Breast epithelium (tissue), 4 donors: ENCODE measurements around the gene CLPX. TPM values are rescaled to one million over a fixed set of nuclear protein-coding genes. Genes with fewer than 3 reads are reported as not detected.
"Not testable (repeated sequence)": the region's sequence is repeated elsewhere in the genome, so short reads cannot be mapped to it uniquely, and the experiment has no call there.

Source experiments
- DNase-seq, 2 donors: peaks; one replicate each; pipeline ENCODE4 v3.0.0-alpha.2; 2019; ENCODE audit warnings: low spot score in 2 of 2
- H3K27ac ChIP-seq, 2 donors: fragments of 200-600 bp; sonication (generic) in 1 of 2; one replicate each; pipeline ENCODE4 v1.5.1; 2016 to 2019; ENCODE audit warnings: mild to moderate bottlenecking in 1 of 2
- H3K27me3 ChIP-seq, 2 donors: fragments of 200-600 bp; sonication (generic) in 1 of 2; one replicate each; pipeline versions ENCODE4 v1.5.1 to v1.6.0; 2017 to 2019; ENCODE audit warnings: control low read depth in 1 of 2, mild to moderate bottlenecking in 1 of 2
- H3K36me3 ChIP-seq: fragments of 200-600 bp; one replicate; pipeline ENCODE4 v1.5.1; 2019
- H3K4me1 ChIP-seq, 2 donors: fragments of 200-600 bp; sonication (generic); one replicate each; pipeline ENCODE4 v1.5.1; 2016 to 2019; ENCODE audit warnings: control low read depth in 1 of 2
- H3K4me3 ChIP-seq, 3 donors: fragments of 200-600 bp; sonication (generic); 1 replicate in 2 of 3; 2 replicates in 1 of 3; pipeline ENCODE4 v1.5.1; 2016 to 2019; ENCODE audit warnings: mild to moderate bottlenecking in 3 of 3, moderate library complexity in 2 of 3
- H3K9me3 ChIP-seq, 2 donors: fragments of 200-600 bp; sonication (generic) in 1 of 2; one replicate each; pipeline ENCODE4 v1.5.1; 2016 to 2019; ENCODE audit warnings: control low read depth in 1 of 2
- CTCF ChIP-seq, 3 donors: fragments of 450-650 bp; IDR thresholded peaks; one replicate each; pipeline ENCODE4 v1.5.1; 2016 to 2017; ENCODE audit warnings: antibody characterized with exemption in 3 of 3, mild to moderate bottlenecking in 3 of 3, moderate library complexity in 3 of 3
- POLR2A ChIP-seq: fragments of 450-650 bp; IDR thresholded peaks from one replicate; pipeline ENCODE4 v1.6.1; 2016; ENCODE audit warnings: antibody characterized with exemption, mild to moderate bottlenecking, moderate library complexity
- POLR2AphosphoS5 ChIP-seq, 3 donors: sonication (generic); formaldehyde crosslinking; IDR thresholded peaks; one replicate each; pipeline ENCODE4 v1.6.1; 2017; ENCODE audit warnings: antibody characterized with exemption in 3 of 3
- intact Hi-C: fragments of 100-400 bp; cut with DNase I; formaldehyde crosslinking; loops from one replicate; pipeline ENCODE4 v1.15.1; 2023; ENCODE audit warnings: low total_unique reads
- total RNA-seq, 3 donors: library from RNA; depleted of rRNA; stranded (reverse); fragments of >200 nt; gene quantifications; one replicate each; pipeline ENCODE4 v1.1.0, GENCODE V29; 2016

The CLPX gene
- total RNA-seq, 3 donors from 2014 or later, result 47.5 to 71.9 (median 51.8) TPM

GRCh38 chr15:65189102-65189740 is 4.1 kb upstream of the CLPX start:
- no peaks in the 10 kb centered on the region for H3K36me3 ChIP-seq
- no peaks in the 10 kb centered on the region for H3K4me1 ChIP-seq
- no peaks in the 10 kb centered on the region for H3K9me3 ChIP-seq
- H3K27ac ChIP-seq, result no peak overlapping the region
- TF ChIP-seq POLR2A, result no peak
- peak in 2 of 3 donors; percentile 10 to 52 for TF ChIP-seq CTCF (IDR thresholded peaks at IDR 0.05)
- DNase-seq, result no peak
- intact Hi-C loops, result loop anchor here (10.0 kb wide), 1 partner anchor 106 kb away; the partner anchor contains the start of gene RNU5A-1
- no peaks in the 10 kb centered on the region for H3K27me3 ChIP-seq
- no peak overlapping the region for H3K4me3 ChIP-seq

- H3K4me3 ChIP-seq, H3K27me3 ChIP-seq, DNase-seq, H3K27ac ChIP-seq, H3K4me1 ChIP-seq, H3K9me3 ChIP-seq, H3K36me3 ChIP-seq: not testable (repeated sequence)
- intact Hi-C loops, result loop anchor here (10.0 kb wide), 1 partner anchor 106 kb away; the partner anchor contains the start of gene RNU5A-1
Measured at GRCh38 chr15:65188472-65188871, 3.3 kb upstream of the CLPX start.

GRCh38 chr15:65184305-65184867 is 756 bp downstream of the CLPX start:
- Histone ChIP-seq H3K4me3 (peak overlapping the region; percentile 84 to 93 (median 92)), H3K27ac (peak overlapping the region; percentile 97 to 98), H3K27me3 (no peaks in the 10 kb centered on the region), H3K9me3 (no peaks in the 10 kb centered on the region), H3K36me3 (no peaks in the 10 kb centered on the region), H3K4me1 (no peaks in the 10 kb centered on the region)
- intact Hi-C loops, result loop anchor here (10.0 kb wide), 1 partner anchor 110 kb away; the partner anchor contains the start of gene RNU5A-1
- TF ChIP-seq POLR2A (no peak), POLR2AphosphoS5 (IDR thresholded peaks at IDR 0.05) (peak in 2 of 3 donors; percentile 1 to 55)
- peak; percentile 49 to 59 for DNase-seq

GRCh38 chr15:65183865-65184159 is 1.3 kb downstream of the CLPX start:
- no peak for DNase-seq
- H3K36me3 ChIP-seq, result no peaks in the 10 kb centered on the region
- no peaks in the 10 kb centered on the region for H3K27me3 ChIP-seq
- peak overlapping the region; percentile 84 to 93 (median 92) for H3K4me3 ChIP-seq
- intact Hi-C loops, result loop anchor here (10.0 kb wide), 1 partner anchor 111 kb away; the partner anchor contains the start of gene RNU5A-1
- peak overlapping the region; percentile 97 to 98 for H3K27ac ChIP-seq
- H3K4me1 ChIP-seq, result no peaks in the 10 kb centered on the region
- H3K9me3 ChIP-seq, result no peaks in the 10 kb centered on the region
- no peak for TF ChIP-seq CTCF (IDR thresholded peaks at IDR 0.05)
- TF ChIP-seq POLR2AphosphoS5 (IDR thresholded peaks at IDR 0.05), result no peak
- TF ChIP-seq POLR2A, result no peak

GRCh38 chr15:65182538-65182937 is 2.6 kb downstream of the CLPX start:
- H3K27ac ChIP-seq, result peak overlapping the region in 1 of 2 donors; percentile 26
- no peak for DNase-seq
- H3K4me1 ChIP-seq, result no peaks in the 10 kb centered on the region
- peak overlapping the region in 1 of 3 donors; percentile 44 for H3K4me3 ChIP-seq
- TF ChIP-seq POLR2A (no peak), POLR2AphosphoS5 (IDR thresholded peaks at IDR 0.05) (no peak), CTCF (IDR thresholded peaks at IDR 0.05) (no peak)
- H3K27me3 ChIP-seq, result no peaks in the 10 kb centered on the region
- H3K9me3 ChIP-seq, result no peaks in the 10 kb centered on the region
- no peaks in the 10 kb centered on the region for H3K36me3 ChIP-seq
- intact Hi-C loops, result loop anchor here (10.0 kb wide), 1 partner anchor 112 kb away; the partner anchor contains the start of gene RNU5A-1

- H3K27ac ChIP-seq, H3K4me1 ChIP-seq, H3K36me3 ChIP-seq, H3K4me3 ChIP-seq, H3K27me3 ChIP-seq, H3K9me3 ChIP-seq, DNase-seq: not testable (repeated sequence)
- intact Hi-C loops, result loop anchor here (10.0 kb wide), 1 partner anchor 113 kb away; the partner anchor contains the start of gene RNU5A-1
Measured at GRCh38 chr15:65181582-65182353, 3.4 kb downstream of the CLPX start.
